HG03175 (cell line): Measurements from ENCODE around the gene VTI1A.

Experiments used
- ATAC-seq: cut with Tn5 transposase; IDR thresholded peaks from one replicate; pipeline ENCODE4 v1.9.1; 2021; ENCODE audit warnings: mild to moderate bottlenecking, moderate library complexity; ENCODE audit not compliant: unreplicated experiment

The VTI1A gene

GRCh38 chr10:112821038-112821437 is 374.0 kb downstream of the VTI1A start:
- no peak for ATAC-seq

DNA sequence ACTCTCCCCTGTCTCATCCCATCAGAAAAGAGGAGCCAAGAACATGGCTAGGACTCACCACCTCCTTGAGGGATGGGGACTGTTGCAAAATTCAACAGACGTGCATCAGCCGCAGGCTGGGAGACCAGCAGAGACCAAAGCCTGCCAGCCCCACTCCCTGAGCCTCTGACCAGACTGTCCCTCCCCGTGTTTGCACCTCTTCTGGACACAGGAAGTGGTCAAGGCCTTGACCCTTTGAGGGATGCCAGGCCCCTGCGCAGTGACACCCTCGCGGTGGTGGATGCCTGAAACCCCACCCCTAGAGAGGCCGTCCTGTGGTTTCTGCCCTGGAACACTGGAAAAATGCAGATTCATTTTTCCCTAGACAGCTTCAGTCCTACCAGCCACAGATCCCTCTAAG is 374.6 kb downstream of the VTI1A start:
- no peak for ATAC-seq

GRCh38 chr10:112823007-112823406 is 376.0 kb downstream of the VTI1A start:
- no peak for ATAC-seq

DNA sequence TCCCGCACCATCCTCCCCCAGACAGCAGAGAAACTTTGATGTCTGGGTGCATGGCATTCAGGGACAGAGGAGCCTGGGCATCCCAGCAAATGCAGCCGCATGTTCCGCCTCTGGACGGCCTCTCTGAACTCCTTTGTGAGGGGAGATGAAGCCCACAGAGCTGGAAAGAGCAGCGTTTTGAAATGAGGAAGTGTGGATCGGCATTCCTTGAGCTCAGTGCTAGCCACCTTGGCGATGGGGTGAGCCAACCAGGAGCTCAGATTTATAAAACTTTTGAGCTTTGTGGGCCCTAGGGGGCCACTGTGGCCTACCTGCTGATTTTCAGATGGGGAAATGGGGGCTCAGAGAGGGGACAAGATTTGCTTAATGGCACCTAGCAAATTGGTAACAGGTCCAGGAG is 376.6 kb downstream of the VTI1A start:
- no peak for ATAC-seq

DNA sequence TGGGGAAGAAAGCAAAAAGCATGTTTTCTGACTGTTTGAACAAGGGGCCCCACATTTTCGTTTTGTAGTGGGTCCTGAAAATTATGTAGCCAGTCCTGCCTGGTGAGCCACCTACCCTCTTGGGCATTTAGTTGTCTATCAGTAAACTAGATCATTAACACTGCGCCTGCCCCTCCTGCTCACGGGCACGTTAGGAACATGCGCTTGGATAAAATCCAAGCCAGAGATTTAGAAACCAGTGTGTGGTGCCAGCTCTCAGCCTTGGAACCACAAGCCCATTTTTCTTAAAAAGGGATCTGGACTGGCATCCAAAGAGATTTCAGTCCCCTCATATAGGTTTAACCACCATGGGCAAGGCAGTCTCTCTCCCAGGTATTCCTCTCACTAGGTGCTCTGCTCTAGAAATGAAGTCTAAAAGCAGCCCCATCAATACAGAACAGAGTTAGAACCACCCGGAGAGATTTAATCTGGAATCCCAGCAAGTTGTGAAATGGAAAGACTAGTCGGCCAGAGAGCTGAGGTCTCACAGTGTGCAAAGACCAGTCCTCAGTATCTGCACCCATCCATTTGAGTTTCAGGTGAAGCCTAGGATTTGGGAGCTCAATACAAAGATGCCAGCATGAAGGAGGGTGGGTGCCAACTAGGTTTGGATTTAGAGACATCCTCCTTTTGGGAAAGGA is 379.1 kb downstream of the VTI1A start:
- no peak for ATAC-seq

- ATAC-seq: no peak
These were observed 380.1 kb downstream of the VTI1A start for GRCh38 chr10:112827086-112827485.

- no peak for ATAC-seq
These were observed 380.9 kb downstream of the VTI1A start for GRCh38 chr10:112827951-112828350.

DNA sequence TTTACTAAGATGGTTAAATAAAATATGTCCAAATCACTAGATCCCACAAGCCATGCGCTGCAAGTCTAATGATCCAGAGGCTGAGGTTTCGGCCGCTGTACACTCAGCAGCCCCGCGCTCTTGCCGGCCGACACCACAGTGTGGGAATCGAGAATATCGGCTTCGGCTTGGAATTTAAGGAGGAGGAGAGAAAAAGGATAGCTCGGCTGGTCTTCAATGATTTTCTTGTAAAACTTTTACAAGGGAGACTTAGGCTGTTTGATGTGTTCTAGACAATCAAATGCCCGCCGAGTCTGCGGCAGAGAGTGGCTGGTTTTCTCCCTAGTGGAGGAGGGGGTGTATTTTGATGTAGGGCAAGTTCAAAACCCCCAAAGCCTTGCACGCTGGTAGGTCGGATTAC is 384.8 kb downstream of the VTI1A start:
- ATAC-seq: no peak

GRCh38 chr10:112832361-112832878 is 385.4 kb downstream of the VTI1A start:
- ATAC-seq: no peak

GRCh38 chr10:112832959-112833358 is 385.9 kb downstream of the VTI1A start:
- ATAC-seq: no peak

DNA sequence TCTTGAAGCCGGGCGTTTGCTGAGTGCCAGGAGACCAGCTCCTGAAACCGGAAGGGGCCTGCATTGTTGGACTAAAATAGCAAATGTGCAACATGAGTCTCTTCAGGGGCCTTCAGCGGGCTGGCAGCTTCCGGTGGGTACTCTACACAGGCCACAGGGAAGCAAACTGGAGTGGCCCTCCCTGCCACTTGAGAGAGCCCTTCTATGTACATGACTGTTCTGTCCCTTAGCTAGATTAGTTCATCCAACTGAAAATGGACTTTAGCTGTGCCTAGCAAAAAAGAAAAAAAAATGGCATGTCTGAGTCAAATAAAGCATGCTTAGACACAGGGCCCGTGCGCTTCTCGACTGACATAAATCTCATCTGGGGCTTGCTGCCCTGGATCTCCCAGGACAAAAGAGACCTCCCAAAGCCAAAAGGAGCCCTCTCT is 387.8 kb downstream of the VTI1A start:
- ATAC-seq: no peak

- ATAC-seq: no peak
These were observed 388.3 kb downstream of the VTI1A start for GRCh38 chr10:112835217-112835715.

GRCh38 chr10:112835944-112836451 is 389.0 kb downstream of the VTI1A start:
- no peak for ATAC-seq

DNA sequence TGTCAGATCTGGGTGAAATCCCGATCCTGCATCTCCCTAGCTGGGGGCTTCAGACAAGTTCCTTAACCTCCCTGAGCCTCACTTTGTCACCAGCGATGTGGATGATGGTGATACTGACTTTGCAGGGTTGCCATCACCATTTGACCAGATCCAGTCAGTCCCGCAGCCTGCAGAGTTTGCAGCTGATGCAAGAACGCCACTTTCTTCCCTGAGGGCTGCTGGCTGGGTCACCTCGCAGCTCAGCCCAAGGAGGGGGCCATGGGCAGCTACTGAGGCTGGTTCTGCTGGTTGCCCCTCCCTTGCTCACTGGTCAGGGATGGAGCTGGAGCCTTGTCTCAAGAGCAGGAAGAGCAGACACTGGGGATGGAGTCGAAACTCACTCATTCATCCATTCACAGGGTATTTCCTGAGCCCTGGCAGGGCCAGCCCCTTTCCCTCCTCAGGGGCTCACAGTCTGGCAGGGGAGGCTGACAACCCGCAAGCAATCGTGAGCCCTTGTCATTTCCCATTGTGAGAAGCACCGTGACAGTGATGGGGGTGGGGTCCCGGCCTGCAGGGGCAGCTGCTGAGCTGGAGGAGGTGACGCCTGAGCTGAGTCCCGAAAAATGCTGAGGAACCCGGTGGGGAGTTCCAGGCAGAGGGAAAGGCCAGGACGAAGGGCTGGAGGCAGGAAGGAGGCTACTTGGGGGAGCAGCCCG is 391.9 kb downstream of the VTI1A start:
- no peak for ATAC-seq

DNA sequence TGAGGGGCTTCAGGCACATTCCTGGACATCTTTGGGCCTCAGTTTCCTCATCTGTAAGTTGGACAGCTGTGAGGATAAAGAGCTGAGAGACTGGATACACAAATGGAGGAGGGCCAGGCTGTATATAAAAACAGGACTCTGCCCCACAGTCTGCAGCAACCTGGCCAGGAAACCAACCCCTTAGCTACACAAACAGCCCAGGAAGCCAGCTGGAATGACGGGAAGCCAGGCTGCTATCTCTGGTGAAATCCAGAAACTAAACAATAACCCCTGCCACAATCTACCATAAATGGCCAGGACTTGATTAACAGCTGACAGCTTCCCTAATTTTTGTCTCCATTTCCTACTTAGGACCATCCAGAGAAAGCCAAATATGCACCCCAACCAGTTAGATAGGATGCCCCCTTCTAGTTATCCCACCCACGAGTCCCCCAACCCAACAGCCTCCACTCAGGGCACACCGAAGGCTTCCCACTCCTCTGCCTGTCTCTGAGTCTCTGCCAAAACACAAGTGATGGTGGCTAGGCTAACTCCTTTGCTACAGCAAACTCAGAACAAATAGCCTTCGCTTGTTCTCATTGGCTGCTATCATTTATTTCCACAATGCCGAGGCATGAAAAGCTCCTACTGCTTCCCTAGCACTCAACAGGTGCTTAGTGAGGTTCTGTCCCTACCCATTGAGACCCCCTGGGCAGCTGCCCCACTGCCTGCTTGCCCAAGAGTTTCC is 393.1 kb downstream of the VTI1A start:
- no peak for ATAC-seq

DNA sequence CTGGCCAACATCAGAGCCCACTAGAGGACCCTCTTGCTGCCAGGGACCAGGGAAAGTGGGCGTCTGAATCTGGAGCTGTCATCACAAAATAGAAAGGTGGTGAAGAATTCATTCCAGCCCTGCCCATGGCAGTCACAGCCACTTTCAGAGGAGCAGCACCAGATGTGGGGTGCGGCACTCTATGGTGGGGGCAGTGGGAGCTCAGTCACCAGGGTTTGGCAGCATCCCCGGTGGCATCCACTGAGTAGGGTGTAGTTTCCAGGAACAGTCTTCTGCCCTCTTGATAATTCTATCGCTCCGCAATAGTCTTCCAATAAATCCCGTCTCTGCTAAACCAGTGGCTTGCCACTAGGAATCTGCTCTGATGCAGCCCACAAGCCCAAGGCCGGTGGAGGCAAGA is 394.5 kb downstream of the VTI1A start:
- no peak for ATAC-seq

- peak; percentile 92 for ATAC-seq
These were observed 395.9 kb downstream of the VTI1A start for GRCh38 chr10:112842832-112843360.

DNA sequence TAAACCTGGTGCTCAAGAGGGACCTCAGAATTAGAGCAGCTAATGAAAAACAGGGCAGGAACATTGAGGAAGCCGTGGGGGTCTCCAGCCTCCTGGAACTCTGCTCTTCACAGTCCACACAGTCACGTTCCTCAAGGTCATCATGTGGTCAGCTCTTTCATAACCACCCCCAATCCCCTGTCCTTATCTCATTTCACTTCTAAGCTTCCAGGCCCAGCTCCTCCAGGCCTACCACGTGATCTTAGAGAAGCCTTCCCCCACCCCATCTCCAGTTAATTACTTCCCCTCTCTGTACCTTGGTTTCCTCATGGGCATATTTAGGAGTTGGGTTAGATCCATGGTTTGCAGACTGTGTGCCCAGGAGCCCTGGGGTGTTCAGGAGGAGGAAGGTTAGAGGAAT is 396.6 kb downstream of the VTI1A start:
- ATAC-seq: no peak

- no peak for ATAC-seq
These were observed 397.9 kb downstream of the VTI1A start for GRCh38 chr10:112844681-112845544.

DNA sequence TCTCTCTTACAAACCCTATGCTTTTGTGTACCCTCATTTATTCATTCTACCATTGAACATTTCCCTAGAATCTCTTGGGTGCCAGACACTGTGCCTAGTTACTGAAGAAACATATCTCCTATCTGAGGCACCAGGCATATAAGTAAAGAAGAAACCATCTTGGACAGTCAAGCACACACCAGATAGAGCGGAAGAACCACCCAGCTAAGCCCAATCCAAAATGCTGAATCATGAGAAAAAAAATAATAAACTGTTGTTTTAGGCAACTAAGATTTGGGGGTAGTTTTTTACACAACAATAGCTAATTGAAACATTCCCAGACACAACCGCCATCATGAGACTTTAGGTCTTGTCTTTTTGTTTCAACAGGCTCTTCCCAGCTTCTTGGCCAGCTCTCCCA is 400.8 kb downstream of the VTI1A start:
- no peak for ATAC-seq
